Activated T-helper 1 cell treated with Interleukin-2 at 50 U/mL for 16 hours (primary cell): ENCODE data around the gene SRCIN1.

Source experiments
- DNase-seq: peaks from one replicate; pipeline ENCODE4 v3.0.0-alpha.2; 2020; ENCODE audit warnings: low read depth

SRCIN1 gene

DNA sequence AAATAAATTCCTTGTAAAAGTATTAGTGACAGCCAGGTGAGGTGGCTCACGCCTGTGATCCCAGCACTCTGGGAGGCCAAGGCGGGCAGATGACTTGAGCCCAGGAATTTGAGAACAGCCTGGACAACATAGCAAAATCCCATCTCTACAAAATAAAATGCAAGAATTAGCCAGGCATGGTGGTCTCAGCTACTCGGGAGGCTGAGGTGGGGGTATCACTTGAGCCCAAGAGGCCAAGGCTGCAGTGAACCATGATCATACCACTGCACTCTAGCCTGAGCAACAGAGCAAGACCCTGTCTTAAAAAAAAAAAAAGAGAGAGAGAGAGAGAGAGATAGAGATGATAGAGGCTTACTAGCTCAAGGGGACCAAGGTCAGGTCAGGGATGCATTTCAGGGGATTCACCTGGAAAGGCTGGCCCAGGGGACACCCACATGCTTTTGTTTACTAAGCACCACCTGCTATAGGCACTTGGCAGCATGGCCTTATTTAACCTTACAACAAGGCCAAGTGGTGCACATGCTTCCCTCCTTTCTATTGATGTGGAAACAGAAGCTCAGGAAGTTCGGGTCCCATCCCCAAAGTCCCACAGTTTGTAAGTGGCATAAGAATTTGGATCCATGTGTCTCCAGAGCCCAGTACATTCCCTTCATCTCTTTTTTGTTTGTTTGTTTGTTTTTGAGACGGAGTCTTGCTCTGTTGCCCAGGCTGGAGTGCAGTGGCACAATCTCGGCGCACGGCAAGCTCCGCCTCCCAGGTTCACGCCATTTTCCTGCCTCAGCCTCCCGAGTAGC lies 12.4 kb upstream of the SRCIN1 start:
- no peak for DNase-seq

DNA sequence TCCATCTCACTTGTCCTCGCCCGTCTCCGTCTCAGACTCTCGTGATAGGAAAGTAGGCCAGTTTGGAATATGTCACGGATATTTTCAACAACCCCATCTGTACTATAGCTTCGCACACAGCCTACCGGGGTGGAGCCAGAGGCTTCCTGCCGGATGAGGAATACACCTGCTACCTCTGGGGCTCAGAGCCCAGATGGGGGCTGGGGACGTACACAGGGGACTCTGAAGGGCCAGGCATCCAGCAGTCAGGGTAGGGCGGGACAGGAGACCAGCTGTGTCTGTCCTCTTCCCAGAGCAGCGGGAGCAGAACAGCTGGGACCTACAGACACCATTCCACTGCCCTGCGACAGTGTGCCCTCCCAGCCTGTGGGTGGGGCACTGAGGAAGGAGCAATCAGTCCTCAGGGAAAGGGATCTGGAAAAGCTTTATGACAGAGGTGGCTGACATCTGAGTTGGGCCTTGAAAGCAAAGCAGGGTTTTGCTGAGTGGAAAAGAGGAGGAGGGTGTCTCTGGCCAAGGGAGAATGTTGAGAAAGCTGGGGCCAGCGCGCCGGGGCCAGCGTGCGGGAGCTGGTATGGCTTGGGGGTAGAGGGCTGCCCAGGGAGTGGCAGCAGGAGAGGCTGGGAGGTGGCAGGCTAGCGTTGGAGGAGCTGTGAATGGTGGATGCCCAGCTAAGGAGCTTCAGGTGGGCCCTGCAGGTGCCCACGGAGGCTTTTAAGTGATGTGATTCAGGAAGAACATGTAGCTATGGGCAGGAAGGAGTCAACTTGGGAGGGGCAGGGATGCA lies 11.5 kb upstream of the SRCIN1 start:
- DNase-seq, result no peak

DNA sequence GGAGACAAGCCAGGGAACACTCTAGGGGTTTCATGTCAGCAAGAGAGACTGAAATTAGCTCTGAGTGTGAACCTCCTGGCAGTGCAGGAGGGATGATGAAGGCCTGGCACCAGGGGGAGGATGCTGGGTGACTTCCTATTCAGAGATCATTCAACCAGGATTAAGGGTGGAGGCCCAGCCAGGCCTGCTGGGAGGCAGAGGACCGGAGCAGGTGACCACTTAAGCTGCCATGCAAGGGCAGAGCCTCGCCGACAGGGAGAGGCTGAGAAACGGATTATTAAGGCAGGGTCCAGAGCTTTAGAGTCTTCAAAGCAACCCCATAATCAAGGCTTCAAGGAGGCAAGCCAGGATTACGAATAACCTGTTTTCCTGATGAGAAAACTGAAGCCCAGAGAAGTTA lies 10.6 kb upstream of the SRCIN1 start:
- DNase-seq, result no peak

DNA sequence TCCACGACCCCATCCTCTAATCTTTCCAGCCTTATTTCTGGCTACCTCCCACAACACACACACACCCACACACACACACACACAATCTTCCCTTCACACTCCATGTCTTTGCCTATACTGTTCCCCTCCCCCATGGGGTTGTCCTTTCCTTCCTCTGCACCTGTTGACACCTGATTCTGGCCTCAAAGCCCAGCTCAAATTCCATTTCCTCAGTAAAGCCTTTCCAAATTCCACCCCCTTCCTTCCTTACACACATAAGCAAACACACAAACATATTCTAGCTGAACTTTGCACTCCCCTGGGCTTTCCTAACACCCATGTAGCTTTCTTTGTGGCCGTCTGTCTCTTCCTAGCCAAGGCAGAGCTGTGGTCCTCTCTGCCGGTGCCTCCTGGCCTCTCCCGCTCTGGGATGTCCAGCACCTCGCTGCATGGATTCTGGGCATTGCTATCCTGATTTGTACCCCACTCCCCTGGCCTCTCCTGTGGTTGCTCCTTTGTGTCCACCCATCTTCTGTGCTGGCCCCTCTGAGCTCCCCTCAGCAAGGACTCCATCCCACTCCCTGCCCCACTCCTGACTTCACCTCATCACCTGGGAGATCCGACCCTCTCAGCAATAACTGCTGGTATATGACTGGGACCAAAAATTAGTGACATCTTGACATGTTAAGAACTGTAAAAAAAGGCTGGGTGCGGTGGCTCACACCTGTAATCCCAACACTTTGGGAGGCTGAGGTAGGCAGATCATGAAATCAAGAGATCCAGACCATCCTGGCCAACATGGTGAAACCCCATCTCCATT lies 8.4 kb upstream of the SRCIN1 start:
- no peak for DNase-seq

DNA sequence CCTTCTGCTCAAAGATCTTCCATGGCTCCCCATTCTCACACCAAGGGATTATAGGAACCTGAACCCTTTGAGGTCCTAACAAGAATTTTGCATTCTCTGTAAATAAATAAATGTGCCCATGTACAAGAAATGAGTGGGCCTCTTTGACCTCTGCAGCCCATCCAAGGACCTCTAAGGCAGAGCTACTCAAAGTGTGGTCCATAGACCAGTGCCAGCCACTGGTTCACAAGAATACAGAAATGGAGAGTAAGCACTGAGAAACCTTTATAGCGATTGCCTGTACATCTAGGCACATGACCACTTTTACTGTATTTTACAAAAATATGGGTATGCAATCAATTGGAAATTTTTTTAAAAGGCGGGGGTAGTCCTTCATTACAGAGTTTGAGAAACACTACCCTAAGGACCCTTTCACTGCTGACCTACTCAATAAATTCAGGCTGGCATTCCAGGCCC lies 7.8 kb upstream of the SRCIN1 start:
- no peak for DNase-seq

DNA sequence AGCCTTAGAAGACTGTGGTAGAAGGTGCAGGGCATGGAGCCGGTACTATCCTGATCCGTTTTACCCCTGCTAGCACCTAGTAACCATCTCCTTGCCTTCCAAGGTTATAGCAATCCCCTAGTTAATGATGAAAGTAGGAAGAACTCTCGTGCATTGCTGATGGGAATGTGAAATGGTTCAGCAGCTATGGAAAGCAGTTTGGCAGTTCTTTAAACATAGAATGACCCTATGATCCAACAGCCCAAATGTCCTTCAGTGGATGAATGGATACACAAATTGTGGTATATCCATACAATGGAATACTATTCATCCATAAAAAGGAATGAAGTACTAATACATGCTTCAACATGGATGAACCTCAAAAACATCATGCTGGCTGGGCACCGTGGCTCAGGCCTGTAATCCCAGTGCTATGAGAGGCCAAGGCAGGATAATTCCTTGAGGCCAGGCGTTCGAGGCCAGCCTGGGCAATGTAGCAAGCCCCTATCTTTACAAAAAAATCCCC lies 6.2 kb upstream of the SRCIN1 start:
- no peak for DNase-seq

DNA sequence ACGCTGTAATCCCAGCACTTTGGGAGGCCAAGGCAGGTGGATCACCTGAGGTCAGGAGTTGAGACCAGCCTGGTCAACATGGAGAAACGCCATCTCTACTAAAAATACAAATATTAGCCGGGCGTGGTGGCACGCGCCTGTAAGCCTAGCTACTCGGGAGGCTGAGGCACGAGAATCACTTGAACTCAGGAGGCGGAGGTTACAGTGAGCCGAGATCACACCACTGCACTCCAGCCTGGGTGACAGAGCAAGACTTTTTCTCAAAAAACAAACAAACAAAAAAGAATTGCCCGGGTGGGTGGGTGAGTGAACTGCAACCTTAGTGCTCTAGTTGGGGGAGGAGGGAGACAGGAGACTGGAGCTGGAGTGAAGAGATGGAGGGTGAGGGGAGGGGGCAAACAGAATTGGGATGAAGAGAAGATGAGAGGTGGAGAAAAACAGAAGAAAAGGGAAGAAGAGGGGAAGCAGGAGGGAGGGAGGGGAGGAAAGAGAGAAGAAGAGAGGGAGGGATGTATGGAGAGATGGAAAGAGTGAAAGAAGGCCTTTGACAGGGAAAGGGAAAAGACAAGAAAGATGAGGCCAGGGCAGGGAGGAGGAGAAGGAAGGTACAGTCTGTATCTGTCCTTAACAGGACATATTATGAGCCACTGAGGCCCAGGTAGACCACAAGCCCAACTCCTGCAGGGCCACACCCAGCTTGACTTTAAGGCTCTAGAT lies 5.5 kb upstream of the SRCIN1 start:
- DNase-seq, result no peak

DNA sequence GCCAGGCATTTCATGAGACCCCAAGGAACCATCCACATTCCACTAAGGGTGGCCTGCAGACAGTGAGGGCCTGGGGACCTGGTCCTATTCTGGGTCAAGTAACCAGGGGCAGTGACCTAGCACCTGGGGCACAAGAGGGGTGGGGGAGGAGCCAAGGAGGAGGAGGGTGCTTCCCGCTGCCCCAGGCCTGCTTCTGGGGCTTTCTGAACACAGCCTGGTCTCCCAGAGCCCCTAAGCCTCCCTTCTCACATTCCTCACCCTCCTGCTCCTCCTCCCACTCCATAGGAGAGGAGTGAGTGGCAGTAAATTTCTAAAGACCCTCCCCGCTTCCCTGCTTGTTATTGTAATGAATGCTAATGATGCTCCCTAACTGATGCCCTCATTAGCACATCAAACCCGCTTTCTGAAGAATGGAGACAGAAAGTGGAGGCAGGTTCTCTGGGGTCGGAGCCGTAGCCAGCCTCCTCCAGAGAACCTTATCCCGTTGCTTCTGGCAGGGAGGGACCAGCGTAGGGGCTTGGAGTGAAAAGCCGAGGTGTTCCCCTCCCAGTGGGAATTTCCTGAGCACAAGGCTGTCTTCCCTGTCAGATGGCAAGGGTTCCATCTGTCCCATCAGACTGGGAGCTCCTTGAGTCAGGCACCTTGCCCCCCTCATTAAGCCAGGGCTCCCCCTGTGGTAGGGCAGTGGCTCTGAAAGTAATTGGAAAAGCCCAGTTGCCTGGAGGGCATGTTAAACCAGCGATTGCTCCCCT lies 3.7 kb upstream of the SRCIN1 start:
- DNase-seq, result no peak

DNA sequence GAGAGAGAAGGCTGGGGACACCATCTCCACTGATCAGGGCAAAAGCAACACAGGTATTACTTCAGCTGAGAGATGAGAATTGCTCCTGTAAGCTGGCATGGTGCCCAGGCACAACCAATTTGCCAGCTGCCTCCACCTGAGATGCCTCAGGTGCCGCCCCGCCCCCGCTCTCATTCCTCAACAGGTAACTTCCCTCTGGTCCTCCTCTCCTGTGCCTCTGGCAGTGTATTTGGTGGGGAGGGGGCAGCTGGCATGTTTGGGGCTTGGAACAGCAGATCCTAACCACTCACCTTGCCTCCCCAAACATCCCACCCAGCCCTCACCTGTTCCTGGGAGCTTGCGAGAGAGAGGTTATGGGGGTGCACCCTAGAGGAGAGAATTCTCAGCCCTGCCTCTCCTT lies 2.9 kb upstream of the SRCIN1 start:
- DNase-seq, result no peak

DNA sequence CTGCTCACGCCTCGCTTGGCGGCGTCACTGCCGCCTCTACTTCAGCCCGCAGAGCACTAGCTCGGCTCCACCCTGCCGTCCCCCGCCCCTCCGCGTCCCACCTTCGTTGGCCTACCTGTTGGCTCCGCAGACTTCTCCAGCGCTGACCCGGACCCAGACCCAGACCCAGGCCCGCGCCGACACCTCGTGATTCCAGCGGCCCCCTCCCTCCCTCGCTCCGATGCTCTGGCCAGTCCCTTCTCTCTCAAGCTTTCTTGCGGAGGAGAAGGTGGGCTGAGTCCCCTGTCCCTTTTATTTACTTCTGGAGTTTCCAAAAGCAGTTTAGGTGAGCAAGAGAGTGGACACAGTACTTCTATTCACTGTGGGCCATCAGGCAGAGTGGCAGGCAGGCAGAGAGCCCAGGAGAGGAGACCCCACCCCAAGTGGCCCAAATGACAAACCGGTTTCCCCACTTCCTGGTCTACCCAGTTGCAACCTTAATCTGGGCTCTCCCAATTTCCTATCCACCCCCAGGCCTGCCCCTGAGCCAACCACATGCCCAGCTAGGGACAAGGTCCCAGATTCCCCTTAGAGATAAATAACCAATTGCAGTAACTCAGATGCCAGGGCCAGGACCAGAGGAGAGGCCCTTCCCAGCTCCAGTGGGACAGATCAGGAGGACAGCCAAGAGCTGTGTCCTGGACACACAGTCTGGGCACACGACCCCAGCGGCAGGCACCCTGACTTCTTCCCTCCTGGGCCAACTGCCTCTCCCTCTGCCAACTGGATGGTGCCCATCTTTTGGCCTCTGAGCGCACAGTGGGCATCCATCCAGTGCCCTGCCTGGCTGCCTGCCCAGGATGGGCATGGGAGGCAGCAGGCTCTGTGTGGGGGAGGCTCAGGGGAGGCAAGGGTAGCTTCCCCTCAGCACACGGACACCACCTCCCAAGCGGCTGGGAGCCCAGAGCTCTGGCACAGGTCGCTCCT lies 1.2 kb upstream of the SRCIN1 start:
- no peak for DNase-seq

DNA sequence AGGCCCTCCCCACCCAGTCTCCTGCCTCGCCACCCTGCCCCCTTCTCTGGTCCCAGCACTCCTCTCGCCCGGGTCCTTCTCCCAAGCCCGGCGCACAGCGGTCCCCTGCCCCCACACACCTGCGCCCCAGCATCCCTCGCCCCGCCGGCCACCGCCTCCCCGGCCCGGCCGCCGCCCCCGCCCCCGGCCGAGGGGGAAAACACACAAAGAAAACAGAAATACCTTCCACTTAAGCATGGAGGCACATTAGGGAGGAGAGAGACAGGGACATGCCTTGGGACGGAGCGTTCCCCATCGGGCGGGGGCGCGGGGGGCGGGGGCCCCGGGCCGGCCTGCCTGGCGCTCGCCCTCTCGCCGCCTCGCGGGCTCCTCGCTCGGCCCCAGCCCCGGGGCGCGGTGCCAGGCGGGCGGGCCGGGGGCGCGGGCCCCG lies 326 bp downstream of the SRCIN1 start:
- DNase-seq, result no peak

DNA sequence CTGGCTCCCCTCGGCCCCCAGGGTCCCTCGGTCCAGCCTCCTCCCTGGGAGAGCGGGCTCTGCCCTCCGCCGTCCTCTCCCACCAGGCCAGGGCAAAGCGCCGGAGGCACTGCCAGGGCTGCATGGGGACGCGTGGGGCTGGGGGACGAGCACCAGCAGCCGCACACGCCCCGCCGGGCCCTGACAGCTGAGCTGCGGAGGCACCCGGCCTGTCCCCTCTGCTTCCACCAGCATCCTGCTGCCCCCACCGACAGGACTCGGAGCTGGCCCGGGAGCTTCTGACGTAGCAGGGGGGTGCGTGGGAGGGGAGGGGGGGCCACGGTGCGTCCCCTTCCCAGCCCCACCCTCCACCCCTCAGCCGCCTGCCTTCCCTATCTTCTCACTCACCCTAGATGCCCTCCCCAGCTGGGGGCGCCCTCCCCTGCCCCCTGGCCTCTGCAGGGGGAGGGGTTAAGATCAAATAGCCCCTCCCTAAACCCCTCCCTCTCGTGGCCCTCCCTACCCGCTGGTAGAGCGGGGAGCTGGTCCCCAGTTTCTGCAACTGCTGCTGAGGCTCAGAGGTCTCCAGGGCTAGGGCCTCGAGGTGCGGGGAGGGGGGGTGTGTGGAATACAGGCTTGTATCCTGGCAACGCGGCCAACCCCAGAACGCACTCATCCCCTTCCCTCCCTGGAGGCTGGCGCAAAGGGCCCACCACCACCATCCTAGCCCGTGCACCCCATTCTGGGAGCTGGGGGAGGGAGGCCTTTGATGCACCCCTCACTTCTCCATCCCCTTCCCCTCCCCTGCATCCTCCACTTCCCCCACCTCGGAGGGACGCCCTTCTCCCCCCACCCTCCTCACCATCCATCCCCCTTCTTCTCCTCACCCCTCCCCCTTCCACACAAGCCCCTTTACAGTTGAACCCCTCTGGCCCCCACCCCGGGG lies 1.0 kb downstream of the SRCIN1 start:
- DNase-seq, result no peak

DNA sequence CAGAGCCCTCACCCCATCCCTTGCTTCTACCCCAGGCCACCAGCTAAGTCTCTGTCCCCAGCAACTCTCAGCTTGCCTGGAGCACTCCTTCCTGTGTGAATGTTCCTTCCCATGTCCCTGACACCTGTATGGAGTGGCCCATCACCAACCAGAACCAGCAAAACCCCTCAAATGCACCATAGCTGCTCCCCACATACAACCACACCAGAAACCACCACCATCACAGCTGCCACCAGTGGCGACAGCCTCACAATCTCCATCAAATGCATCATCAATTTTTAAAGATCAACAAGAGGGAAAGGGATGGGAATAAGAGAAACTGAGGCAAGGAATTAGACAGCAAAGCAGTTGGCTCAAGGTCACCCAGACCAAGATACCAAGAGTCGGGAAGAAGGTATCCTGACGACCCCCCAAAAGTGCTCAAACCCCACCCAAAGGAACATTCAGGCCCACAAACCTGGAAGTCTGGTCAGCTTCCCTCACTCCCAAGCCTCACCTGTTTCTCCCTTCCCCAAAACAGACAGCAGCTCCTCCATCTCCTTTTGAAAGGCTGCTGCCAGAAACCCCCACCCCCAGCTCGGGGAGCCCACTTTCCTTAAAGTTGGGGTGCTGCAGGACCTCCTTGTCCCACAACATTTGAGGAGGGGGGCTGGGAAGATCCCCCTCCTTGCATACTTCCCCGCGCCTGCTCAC lies 1.8 kb downstream of the SRCIN1 start:
- no peak for DNase-seq

DNA sequence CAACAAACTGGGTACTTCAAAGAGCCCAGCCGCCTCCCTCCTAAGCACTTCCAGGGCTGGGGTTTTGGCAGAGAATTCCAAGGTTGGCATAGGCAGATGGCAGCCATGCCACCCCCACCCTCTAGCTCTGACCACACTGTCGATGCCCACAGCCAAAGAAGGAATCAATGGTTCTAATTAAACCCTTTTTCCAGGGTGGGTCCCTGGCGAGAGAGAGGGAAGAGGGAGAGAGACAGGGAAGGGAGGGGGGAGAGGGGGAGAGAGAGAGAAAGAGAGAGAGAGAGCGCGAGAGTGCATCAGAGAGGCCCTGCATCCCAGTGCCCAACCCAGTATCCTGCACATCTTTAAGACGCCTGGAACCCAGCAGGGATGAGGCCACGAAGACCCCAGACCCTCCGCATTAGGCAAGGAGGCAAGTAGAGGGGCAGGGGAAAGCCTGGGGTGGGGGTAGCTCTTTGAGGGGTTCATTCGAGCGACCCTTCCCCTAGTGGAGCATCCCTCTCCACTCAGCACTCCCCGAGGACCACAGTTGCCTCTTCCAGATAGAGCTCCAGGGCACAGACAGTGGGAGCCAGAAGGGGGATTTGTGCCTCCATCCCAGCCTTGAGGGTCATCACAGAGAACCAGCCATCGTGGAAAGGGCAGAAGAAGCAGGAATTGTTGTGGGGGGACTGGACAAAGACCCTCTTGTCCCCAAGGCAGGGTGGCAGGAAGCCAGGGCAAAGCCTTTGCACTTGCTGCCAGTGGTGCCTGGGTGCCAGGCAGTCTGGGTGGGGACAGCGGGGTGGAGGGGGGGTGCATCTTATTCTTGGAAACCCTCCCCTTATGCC lies 2.6 kb downstream of the SRCIN1 start:
- no peak for DNase-seq

DNA sequence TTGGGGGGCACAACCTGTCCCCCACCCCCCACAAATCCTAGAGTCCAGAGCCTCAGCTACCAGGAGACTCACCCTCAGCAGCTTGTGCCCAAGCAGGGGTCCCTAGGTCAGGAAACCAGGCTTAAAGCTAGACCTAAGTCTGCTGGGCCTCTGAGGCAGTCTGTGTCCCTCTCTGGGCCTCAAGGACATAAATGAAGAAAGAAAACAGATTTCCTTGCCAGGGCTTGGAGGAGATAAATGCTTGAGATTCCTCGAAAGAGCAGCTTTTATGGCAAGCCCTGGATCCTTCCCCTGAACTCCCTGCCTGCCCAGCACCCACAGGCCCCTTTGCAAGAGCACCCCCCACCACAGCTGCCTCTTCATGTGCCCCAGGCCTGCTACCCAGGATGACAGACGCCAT lies 3.3 kb downstream of the SRCIN1 start:
- no peak for DNase-seq

DNA sequence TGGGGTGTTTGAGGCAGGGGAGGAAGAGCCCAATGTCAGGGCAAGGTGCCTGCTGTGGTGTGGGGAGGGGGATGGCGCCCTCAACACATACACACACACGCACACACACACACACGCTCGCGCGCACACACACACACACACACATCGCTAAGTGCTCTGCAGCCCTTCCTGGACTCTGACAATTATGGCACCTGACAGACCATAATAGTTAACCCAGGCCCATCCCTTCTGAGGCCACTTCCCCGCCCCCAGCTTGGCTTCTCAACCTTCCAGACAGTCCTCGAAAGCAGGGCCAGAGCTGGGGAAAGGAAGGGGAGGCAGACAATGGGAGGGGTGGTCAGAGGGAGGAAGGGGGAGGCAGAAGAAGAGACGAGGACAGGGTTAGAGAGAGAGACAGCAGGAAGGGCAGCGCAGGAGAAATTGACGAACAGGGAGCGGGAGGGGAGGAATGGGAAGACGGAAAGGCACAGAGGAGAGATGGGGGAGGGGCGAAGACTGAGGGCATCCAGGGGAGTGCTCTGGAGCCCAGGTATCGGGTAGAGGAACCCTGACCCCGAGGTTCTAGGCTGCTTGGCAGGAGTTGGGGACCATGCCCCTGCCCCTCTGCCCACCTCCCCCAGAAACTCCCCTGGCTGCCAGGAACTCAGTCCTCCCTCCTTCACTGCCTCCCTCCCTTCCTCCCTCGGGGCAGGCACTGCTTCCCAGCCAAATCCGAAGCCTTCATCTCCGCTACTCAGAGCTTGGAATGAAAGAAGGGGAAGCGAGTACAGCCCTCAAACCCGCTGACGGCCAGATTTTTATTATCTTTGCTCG lies 4.0 kb downstream of the SRCIN1 start:
- no peak for DNase-seq
